Activated naive CD4-positive, alpha-beta T cell (primary cell): ENCODE results near the gene SMIM21.

Source experiments
- DNase-seq, 4 experiments: peaks; one replicate each; lab custom pipeline; 2025; lab: John Stamatoyannopoulos, UW

The SMIM21 gene

GRCh38 chr18:75427603-75428002 is at the start of gene SMIM21:
SMIM21 (minus strand) TSS chr18:75427703; CDS start chr18:75427563, 140 bp downstream.
- no peak for DNase-seq

GRCh38 chr18:75475228-75475627 is 47.7 kb upstream of the SMIM21 start:
- DNase-seq: no peak

GRCh38 chr18:75474332-75474731 is 46.8 kb upstream of the SMIM21 start:
- DNase-seq: no peak

DNA sequence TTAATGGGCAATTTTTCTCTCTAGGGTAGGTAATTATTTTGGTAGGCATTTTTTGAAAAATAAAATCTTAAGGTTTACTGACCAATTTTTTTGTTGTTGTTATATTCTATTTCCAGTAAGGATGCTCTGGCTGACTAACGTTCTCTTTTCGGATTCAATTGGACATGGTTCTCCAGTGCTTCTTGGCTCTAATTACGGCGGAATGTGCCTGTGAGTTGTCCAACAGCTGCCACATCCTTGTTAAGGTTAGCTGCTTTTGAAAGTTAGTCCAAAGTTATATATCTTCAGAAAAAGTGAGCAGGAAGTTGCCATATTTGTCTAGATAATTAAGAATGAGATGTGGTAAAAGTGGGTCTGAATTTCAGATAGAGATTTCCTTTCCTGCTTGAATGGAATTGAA is 45.8 kb upstream of the SMIM21 start:
- no peak for DNase-seq

- no peak for DNase-seq
Observed at GRCh38 chr18:75472906-75473305, 45.4 kb upstream of the SMIM21 start.

DNA sequence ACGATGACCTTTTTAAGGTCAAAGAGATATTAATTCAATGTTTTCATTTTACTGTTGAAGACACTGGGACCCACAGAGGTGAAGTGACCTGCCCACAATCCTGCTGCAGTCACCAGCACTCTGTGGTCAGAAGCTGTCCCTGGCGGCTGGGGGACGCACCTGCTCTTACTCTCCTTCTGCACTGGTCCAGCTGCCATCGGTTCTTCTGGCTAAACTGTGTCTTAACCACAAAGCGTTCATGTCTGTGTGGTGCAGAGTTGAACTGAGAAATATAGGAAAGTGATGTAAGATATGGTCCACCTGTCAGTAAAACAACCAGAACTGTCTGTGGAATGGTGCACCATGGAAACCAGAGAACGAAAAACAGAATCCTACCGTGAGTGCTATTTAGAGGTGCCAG is 44.9 kb upstream of the SMIM21 start:
- DNase-seq: no peak

- DNase-seq: no peak
Observed at GRCh38 chr18:75471850-75472249, 44.3 kb upstream of the SMIM21 start.

GRCh38 chr18:75467851-75468250 is 40.3 kb upstream of the SMIM21 start:
- no peak for DNase-seq

DNA sequence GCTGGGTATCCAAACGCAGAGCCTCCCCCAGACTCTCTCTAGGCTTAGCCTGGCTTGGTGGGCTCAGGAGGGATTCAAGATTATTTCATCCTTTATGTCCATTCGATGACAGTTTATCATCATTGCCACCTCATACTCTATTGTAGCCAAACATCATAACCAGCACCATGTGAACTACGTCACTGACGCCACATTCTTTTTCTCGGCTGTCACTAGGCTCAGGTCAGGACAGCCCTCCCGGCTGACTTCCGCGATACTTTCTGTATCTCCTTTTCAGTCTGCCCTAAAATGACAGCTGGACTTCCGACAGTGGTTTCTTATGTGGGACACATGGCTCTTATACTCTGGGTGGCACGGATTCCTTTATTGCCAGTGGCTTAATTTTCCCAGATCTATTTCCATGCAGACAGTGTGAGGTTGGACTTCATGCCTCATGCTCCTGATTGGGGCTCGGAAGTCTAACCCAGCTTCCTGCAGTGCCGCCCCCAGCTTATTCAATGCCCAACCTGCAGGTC is 39.8 kb upstream of the SMIM21 start:
- DNase-seq: no peak

DNA sequence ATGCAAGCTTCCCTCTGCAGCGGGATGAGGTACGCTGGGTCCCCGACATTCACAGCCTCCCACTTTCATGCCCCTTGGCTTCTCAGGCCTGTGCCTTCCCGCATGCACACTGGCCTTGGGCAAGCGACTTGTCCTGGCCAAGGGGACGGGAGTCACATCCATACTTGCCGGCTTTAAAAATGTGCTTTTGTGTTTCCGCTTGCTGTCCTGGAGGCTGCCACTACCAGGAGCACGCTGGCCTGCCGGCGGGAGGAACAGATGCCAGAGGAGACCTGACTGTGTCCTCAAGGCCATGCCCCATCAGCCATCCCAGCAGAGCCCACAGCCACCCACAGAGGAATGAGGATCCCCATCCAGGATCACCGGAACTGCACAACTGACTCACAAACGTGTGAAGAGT is 36.9 kb upstream of the SMIM21 start:
- DNase-seq: no peak

DNA sequence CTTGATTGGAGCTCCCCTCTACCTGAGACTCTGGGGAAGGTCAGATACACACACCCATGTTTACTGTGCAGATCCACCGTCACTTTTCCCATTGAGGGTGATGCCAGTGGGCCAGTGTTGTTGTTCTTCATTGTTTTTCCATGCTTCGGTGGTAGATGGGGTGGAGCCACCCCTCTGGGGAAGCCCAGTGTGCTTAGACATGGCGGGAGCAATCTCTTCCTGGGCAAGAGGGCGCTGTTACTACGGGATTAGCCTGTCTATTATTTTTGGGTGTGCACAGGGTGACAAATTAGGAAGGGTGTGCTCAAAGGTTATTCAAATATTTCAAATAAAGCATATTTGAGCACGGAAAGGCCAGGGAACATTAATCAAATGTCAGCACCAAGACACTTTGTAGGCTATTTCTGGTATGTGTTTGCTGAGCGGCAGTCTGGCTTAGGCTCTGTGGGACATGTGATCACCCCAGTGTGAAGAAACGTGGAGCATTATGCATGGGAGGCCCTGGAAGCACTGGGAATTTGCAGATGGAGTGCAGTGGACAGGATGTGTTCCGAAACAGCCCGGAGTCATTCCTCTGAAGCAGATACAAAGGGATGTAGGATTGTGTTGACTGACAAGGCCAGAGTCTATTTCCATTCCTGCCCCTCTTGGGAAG is 34.8 kb upstream of the SMIM21 start:
- no peak for DNase-seq

- no peak for DNase-seq
Observed at GRCh38 chr18:75456199-75456631, 28.7 kb upstream of the SMIM21 start.

GRCh38 chr18:75455249-75456198 is 28.0 kb upstream of the SMIM21 start:
- no peak for DNase-seq

DNA sequence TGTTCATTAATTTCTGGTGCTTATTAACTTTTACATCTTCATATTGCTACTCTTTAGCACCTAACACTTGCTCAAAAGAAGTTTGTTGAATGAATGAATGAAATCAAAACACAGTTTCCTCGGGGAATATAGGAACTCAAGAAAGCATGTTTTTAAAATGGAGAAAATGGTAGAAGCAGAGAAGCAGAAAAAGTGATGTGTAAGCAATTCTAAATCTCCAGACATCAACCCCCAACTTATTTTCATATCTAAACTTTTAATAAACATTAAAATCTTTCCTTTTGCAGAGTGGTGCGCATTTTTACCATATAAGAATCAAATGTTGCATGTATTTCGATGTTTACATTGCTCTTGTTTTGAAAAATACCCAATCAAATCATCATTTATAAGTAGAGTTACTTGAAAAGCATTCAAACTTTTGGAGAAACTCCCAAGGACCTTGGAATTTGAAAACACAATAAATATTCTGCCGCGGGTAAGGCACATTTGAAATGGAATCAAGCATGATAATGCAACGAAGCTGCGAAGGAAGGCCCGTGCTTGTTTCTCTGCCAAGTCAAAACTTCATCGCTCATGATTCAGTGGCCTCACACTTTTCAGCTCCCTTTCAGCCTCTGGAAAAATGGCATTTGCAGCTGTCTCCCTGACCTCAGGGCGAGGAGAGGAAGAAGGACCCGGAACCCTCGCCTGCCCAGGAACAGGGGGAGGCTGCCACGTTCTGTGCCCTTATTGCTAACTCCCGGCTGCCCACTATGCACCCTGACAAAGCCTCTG is 26.7 kb upstream of the SMIM21 start:
- DNase-seq: no peak

GRCh38 chr18:75450906-75451305 is 23.4 kb upstream of the SMIM21 start:
- DNase-seq: no peak

DNA sequence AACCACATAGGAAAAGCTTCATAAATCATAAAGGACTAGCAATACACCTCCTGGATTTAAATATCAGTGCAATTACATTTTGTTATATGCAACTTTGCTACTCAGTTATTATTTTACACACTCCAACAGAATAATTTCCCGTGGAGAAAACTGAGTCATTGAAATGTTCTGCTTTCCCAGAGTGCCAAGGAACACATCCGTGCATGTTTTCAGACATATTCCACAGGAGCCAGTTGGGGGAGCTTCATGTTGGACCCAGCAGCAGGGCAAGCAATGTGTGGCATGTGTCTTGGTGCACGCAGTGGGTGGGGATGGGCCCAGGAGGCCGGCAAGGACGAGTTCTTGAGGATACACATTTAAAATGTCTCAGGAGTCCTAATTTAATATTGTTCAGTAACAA is 14.4 kb upstream of the SMIM21 start:
- no peak for DNase-seq

DNA sequence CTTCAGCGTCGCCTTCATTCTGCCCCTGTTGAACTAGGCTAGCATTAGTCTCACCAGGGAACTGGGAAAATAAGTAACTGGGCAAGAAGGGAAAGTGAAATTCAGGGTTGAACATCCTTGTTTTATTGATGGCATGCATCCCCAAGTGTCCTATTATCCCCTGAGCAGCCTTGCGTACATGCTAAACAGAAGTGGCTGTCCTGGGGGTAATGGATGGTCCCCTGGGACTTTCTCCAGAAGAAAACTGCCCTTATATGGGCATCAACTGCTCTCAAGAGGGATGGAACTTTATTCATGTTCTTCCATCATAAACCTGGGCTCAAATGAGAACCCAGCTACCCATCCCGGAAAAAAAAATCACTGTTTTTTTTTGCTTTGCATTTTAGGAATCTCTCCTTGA is 11.8 kb upstream of the SMIM21 start:
- no peak for DNase-seq

GRCh38 chr18:75438891-75439290 is 11.4 kb upstream of the SMIM21 start:
- DNase-seq: no peak

DNA sequence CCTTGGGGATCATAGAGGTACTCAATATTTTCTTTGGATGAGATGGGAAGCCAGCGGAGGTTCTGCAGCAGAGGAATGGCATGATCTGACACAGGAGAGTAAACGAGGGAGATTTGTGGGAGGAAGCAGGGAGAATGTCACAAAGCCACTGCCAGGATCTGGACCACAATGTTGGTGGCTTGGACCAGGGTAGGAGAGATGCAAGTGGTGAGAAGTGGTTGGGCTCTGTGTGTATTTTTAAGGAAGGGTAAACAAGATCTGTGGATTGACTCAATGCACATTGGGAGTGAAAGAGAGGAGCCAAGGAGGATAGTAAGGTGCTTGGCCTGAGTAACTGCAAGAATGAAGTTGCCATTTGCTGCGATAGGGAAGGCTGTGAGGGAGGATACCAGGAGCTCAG is 10.5 kb upstream of the SMIM21 start:
- DNase-seq: no peak

DNA sequence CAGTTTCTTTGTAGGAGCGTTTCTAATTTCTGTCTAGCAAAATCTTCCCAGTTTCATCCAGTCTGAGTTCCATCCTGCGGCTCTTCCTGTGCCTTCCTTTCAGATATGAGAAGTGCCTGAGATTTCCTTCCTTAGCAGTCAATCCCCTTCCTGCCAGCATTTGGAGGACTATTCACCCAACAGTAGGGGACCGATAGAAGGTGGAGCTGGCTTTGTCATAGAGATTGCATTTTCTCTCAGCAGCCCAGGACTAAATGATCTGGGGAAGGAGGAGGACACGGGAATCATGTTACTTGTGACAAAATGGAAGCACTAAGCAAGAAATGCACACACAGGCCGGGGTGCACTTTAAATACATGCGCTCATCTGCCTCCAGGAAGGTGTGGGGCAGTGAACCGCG is 5.6 kb upstream of the SMIM21 start:
- DNase-seq: no peak

GRCh38 chr18:75429975-75430374 is 2.5 kb upstream of the SMIM21 start:
- no peak for DNase-seq

DNA sequence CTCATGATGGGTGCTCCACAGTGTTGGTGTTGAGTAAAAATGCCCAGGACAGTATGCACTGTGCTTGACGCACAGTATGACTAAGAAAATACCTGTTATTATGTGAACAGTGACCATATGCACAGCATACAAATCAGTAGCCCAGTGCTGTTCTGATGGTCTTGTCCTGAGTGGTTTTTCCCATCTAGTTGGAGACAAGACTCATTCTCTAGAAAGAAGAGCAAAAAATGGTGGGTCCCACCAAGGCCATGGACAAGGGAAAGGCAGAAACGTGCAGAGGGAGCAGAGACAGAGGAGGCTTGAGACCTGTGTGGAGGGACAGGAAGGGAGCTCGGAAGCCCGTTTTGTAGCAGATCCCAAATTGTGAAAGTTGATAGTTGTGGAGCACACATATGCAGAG is 987 bp upstream of the SMIM21 start:
- DNase-seq: no peak
